GM19043 (cell line): ENCODE results near the gene CUX1.
"Not testable (repeated sequence)": the region's sequence is repeated elsewhere in the genome, so short reads cannot be mapped to it uniquely, and the experiment has no call there.

ENCODE experiments used
- ATAC-seq: cut with Tn5 transposase; IDR thresholded peaks from one replicate; pipeline ENCODE4 v1.9.1; 2021; ENCODE audit warnings: low read depth; ENCODE audit not compliant: unreplicated experiment

Gene CUX1

GRCh38 chr7:101884671-101885596, 67.5 kb downstream of the CUX1 start:
- ATAC-seq: peak; percentile 83

GRCh38 chr7:101885597-101885955, 68.2 kb downstream of the CUX1 start:
- no peak for ATAC-seq

- ATAC-seq: not testable (repeated sequence)
Measured at GRCh38 chr7:101887352-101887751, 69.9 kb downstream of the CUX1 start.

- not testable (repeated sequence) for ATAC-seq
Measured at GRCh38 chr7:101888564-101888963, 71.1 kb downstream of the CUX1 start.

- no peak for ATAC-seq
Measured at GRCh38 chr7:101890749-101891523, 73.5 kb downstream of the CUX1 start.

GRCh38 chr7:101891936-101892640, 74.7 kb downstream of the CUX1 start:
- no peak for ATAC-seq

- no peak for ATAC-seq
Measured at GRCh38 chr7:101893341-101894082, 76.1 kb downstream of the CUX1 start.

GRCh38 chr7:101896316-101896715, 78.9 kb downstream of the CUX1 start:
- no peak for ATAC-seq

GRCh38 chr7:101896941-101897340, 79.5 kb downstream of the CUX1 start:
- ATAC-seq: no peak

GRCh38 chr7:101898106-101898505, 80.7 kb downstream of the CUX1 start:
- ATAC-seq: no peak

- no peak for ATAC-seq
Measured at GRCh38 chr7:101899616-101900015, 82.2 kb downstream of the CUX1 start.

GRCh38 chr7:101900103-101900502, 82.7 kb downstream of the CUX1 start:
- no peak for ATAC-seq

- no peak for ATAC-seq
Measured at GRCh38 chr7:101901661-101902491, 84.5 kb downstream of the CUX1 start.

GRCh38 chr7:101902680-101903514, 85.5 kb downstream of the CUX1 start:
- ATAC-seq: no peak

- no peak for ATAC-seq
Measured at GRCh38 chr7:101903515-101903868, 86.1 kb downstream of the CUX1 start.

GRCh38 chr7:101904019-101904418, 86.6 kb downstream of the CUX1 start:
- no peak for ATAC-seq

- no peak for ATAC-seq
Measured at GRCh38 chr7:101905203-101905865, 87.9 kb downstream of the CUX1 start.
